GM19328 (cell line): ENCODE data around the gene SLC5A2.
A peak's percentile ranks its signal among the peaks of the same experiment; 100 is the strongest.
"Not testable (repeated sequence)": the region's sequence is repeated elsewhere in the genome, so short reads cannot be mapped to it uniquely, and the experiment has no call there.

Experiments
- ATAC-seq: cut with Tn5 transposase; IDR thresholded peaks from one replicate; pipeline ENCODE4 v1.9.1; 2021; ENCODE audit warnings: mild to moderate bottlenecking, moderate library complexity; ENCODE audit not compliant: unreplicated experiment

Gene SLC5A2

GRCh38 chr16:31491778-31492418 lies 9.0 kb downstream of the SLC5A2 start:
- ATAC-seq = no peak

- no peak for ATAC-seq
These were observed 10.7 kb downstream of the SLC5A2 start for GRCh38 chr16:31493506-31494125.

- no peak for ATAC-seq
These were observed 13.7 kb downstream of the SLC5A2 start for GRCh38 chr16:31496670-31497069.

- no peak for ATAC-seq
These were observed 15.6 kb downstream of the SLC5A2 start for GRCh38 chr16:31498493-31498892.

GRCh38 chr16:31499928-31500327 lies 17.0 kb downstream of the SLC5A2 start:
- ATAC-seq = no peak

GRCh38 chr16:31501226-31501965 lies 18.5 kb downstream of the SLC5A2 start:
- ATAC-seq = no peak

- ATAC-seq = no peak
These were observed 19.0 kb downstream of the SLC5A2 start for GRCh38 chr16:31501966-31502348.

- ATAC-seq = no peak
These were observed 20.1 kb downstream of the SLC5A2 start for GRCh38 chr16:31502981-31503380.

GRCh38 chr16:31503555-31503954 lies 20.6 kb downstream of the SLC5A2 start:
- not testable (repeated sequence) for ATAC-seq

- ATAC-seq = no peak
These were observed 21.2 kb downstream of the SLC5A2 start for GRCh38 chr16:31504159-31504558.

GRCh38 chr16:31505483-31505882 lies 22.6 kb downstream of the SLC5A2 start:
- no peak for ATAC-seq

GRCh38 chr16:31507617-31507928 lies 24.6 kb downstream of the SLC5A2 start:
- ATAC-seq = peak; percentile 3

GRCh38 chr16:31507929-31508705 lies 25.2 kb downstream of the SLC5A2 start, which contains the start of gene RUSF1:
Gene RUSF1 (minus strand): TSS chr16:31508391. CDS start chr16:31508373, 18 bp downstream.
- peak; percentile 73 for ATAC-seq

- ATAC-seq = no peak
These were observed 25.8 kb downstream of the SLC5A2 start for GRCh38 chr16:31508706-31509195.

GRCh38 chr16:31513126-31513525 lies 30.2 kb downstream of the SLC5A2 start:
- no peak for ATAC-seq

- ATAC-seq = no peak
These were observed 31.0 kb downstream of the SLC5A2 start for GRCh38 chr16:31513884-31514283.

GRCh38 chr16:31517800-31518402 lies 35.0 kb downstream of the SLC5A2 start:
- no peak for ATAC-seq

- ATAC-seq = no peak
These were observed 37.0 kb downstream of the SLC5A2 start for GRCh38 chr16:31519759-31520431.

- ATAC-seq = no peak
These were observed 38.4 kb downstream of the SLC5A2 start for GRCh38 chr16:31521368-31521767.

GRCh38 chr16:31522071-31522470 lies 39.1 kb downstream of the SLC5A2 start:
- no peak for ATAC-seq
